ENCODE measurements around the gene DLX5.

The DLX5 gene

GRCh38 chr7:97017192-97018125 is 7.2 kb downstream of the DLX5 start:
- DNase-seq, result no peak

- no peak for DNase-seq
Measured at GRCh38 chr7:97016381-97017191, 8.0 kb downstream of the DLX5 start.

- DNase-seq, result no peak
Measured at GRCh38 chr7:97015756-97016380, 8.8 kb downstream of the DLX5 start.

- no peak for DNase-seq
Measured at GRCh38 chr7:97015279-97015678, 9.4 kb downstream of the DLX5 start.

GRCh38 chr7:97014145-97014750 is 10.4 kb downstream of the DLX5 start:
- no peak for DNase-seq

- no peak for DNase-seq
Measured at GRCh38 chr7:97013845-97014134, 10.8 kb downstream of the DLX5 start.

- DNase-seq, result no peak
Measured at GRCh38 chr7:97013134-97013844, 11.3 kb downstream of the DLX5 start.

- DNase-seq, result no peak
Measured at GRCh38 chr7:97012365-97013133, 12.1 kb downstream of the DLX5 start.

- no peak for DNase-seq
Measured at GRCh38 chr7:97011536-97012364, 12.9 kb downstream of the DLX5 start.

- DNase-seq, result no peak
Measured at GRCh38 chr7:97011104-97011503, 13.5 kb downstream of the DLX5 start.

- DNase-seq, result no peak
Measured at GRCh38 chr7:97009753-97010732, 14.6 kb downstream of the DLX5 start.

GRCh38 chr7:97008275-97008917 is 16.2 kb downstream of the DLX5 start:
- DNase-seq, result no peak

GRCh38 chr7:97007583-97007861 is 17.1 kb downstream of the DLX5 start:
- DNase-seq, result no peak

GRCh38 chr7:97006816-97007582 is 17.6 kb downstream of the DLX5 start:
- DNase-seq, result no peak

- peak; percentile 46 for DNase-seq
Measured at GRCh38 chr7:97006055-97006815, 18.4 kb downstream of the DLX5 start.

GRCh38 chr7:97005183-97006054 is 19.2 kb downstream of the DLX5 start, which contains the start of gene DLX6:
Gene DLX6 (plus strand): TSS chr7:97005553. CDS start chr7:97005978, 425 bp downstream.
- DNase-seq, result peak; percentile 68
